HG03108 (cell line): ENCODE data around the gene GTF3A.

ENCODE experiments used
- ATAC-seq: cut with Tn5 transposase; IDR thresholded peaks from one replicate; pipeline ENCODE4 v1.9.1; 2021; ENCODE audit warnings: moderate library complexity; ENCODE audit not compliant: unreplicated experiment

GTF3A gene

DNA sequence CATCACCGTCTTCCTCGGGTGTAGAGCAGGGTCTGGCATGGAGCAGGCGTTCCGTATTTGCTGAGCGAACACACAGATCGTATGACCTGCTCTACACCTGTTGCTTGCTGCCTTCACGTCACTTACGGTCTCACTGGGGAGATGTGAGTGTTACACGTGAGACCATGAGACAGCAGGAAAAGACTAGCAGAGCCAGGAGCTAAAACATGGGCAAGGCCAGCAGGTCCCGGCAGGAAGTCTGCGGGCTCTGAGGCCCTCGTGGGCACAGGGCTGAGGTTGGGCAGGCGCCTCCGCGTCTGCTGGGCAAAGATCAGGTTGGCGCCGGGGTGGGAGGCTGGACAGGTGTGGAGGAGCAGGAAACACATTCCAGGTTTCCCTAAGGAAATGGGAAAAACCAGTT lies 19.7 kb upstream of the GTF3A start:
- no peak for ATAC-seq

DNA sequence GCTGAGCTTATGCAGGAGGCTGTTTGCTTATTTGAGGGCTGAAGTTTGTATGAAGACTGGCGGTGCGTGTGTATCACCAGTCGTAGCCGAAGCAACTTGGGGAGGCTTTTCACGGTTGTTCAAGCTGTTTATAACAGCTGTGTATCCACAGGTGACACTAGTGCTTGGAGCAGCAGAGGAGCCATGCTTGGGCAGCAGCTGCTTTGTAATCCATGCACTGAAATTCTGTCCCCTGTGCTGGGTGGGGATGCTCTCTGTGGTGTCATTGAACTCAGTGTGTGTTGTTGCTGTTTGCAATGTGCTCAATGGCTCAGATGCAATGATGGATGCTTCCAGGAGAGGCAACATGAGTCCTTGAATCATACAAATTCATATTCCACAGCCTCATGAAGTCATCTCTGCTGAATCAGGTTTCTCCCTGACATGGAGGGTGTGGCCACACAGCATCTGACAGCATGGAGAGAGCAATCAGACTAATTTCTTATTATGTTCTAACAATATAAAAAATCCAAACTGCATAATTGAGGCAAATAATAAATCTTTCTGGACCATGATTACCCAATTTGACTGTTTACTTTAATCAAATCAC lies 18.8 kb upstream of the GTF3A start:
- ATAC-seq, result no peak

DNA sequence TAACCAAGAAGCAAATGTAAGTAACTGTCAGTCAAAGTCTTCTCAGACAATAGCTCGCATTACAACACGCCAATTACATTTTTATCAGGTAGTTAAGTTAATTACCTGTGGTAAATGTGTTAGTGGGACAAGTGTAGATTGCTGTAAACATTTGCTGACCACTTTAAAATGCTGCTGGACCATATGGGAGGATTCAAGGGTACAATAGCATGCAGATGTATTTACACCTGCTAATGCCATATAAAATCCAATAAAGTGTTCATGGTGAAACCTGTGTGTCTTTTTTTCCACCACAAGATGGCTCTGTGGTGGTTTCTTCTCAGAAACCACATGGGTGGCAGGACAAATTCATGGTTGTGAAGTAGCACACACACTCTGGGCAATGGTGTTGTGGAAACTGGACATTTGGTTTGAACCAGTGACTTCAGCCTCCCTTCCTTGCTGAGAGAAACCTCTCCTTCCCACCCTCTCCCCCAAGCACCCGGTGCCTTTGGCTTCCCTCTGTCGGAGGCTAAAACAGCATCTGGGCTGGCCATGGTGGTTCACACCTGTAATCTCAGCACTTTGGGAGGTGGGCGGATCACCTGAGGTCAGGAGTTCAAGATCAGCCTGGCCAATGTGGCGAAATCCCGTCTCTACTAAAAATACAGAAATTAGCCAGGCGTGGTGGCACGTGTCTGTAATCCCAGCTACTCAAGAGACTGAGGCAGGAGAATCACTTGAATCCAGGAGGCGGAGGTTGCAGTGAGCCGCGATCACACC lies 18.1 kb upstream of the GTF3A start:
- no peak for ATAC-seq

DNA sequence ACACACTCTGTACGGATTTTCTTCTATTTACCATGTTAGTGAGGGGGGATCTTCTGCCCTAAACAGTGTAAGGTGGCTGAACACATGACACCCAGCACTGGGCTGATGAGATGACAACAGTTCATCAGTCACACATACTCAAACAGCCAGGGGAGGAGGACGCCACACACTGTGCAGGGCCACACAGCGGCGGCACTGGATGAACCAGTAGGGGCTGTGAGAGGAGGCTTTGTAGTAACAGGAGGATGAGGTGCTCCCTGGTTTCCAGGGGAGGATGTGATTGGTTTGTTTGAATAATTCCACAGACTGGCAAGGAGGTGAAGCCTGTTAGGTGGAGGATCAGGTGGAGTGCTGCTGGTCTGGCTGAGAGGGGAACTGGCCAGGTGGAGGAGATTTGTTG lies 16.3 kb upstream of the GTF3A start:
- ATAC-seq, result no peak

DNA sequence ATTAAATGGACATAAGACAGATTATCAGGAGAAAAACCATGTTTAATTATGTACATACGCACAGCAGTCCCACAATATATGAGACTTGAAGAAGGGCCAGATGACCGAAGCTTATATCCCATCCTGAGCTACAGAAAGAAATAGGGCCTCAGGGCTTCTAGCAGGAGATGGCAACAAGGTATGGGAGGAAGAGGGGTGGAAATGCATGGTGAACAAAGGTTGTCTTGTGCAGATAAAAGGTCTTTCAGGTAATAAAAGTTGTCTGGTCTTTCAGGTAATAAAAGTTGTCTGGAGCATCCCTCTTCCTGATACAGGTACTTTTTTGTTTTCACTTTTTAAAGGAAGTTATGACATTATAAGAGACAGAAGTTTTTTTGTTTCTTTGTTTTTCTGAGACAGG lies 15.4 kb upstream of the GTF3A start:
- ATAC-seq, result no peak

DNA sequence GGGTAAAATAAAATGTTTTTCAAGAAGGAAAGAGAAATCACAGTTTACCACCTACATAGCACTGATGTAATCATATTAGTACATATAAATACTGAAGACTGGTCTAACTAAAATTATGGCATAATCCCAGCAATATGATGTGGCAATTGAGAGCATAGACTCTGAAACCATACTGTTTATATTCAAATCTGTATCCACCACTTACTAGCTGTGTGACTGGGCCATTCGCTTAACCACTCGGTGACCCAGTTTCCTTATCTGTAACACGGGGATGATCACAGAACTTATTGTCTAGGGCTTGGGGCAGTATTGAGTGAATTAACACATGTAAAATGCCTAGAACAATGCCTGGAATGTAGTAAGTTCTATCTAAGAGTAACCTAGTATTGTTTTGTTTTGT lies 13.1 kb upstream of the GTF3A start:
- no peak for ATAC-seq

DNA sequence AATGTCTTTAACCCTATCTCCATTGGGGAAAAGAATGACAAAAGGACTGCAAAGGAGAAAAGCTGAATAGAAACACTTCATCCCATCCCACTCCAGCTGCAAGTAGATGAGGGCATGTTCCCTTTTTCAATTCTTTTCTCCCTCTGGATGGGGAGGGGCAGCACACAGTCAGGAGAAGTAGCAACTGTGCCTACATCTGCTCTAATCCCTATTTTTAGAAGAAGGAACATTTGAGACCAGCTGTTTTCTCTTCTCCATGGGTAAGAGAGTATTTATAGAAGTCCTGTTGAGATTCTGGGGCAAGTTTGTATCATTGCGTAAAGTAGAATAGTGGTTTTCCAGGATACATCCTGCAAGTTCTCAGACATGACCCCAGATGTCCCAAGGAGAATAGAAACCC lies 9.3 kb upstream of the GTF3A start:
- ATAC-seq, result no peak

DNA sequence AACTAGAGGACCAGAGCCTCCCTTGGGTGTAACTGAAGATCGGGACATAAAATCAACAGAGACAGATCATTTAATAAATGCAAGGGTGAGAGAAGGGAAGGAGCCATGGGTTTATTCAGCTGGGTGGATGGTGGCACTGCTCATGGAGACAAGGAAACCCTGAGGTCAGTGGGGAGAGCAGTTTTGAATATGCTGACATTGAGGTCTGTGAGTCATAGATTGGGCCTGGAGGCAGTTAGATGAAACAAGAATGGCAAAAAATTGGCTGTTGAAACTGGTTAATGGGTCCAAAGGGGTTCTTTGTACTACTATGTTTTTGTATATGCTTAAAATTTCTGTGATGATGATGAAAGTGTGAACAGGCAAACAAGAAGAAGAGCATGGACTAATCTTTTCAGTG lies 5.1 kb upstream of the GTF3A start:
- no peak for ATAC-seq

DNA sequence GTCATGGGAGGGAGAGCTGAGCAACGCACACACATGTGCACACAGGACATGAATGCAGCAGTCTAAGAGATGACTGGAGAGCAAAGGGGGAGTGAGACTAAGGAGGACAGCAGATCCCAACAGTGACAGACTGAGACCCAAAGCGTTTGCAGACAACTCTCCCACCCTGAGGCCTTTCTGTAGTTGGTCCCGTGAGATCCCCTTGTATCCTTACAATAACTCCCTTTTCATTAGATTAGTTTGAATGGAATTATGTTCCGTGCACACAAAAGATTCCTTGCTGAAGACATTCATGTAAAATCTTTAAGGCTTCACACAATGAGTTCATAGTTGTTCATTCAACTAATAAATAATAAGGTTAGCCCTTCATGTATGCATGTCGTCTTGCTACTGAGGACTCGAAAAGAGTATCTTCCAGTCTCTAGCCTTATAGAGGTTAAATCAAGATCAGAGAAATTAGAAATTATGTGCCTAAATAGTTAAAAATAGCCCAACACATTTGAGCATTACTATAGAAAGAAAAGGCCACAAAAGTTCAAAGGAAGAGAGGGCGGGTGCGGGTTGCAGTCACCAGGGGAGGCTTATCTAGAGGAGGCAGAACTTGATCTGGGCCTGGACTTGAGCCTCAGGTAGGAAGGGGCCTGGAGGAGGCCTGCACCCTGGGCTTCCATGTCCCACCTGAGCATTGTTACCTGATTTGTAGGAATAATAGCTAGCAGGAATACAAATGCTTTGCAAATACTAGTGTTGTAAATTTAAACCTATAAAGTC lies 3.1 kb upstream of the GTF3A start:
- no peak for ATAC-seq

DNA sequence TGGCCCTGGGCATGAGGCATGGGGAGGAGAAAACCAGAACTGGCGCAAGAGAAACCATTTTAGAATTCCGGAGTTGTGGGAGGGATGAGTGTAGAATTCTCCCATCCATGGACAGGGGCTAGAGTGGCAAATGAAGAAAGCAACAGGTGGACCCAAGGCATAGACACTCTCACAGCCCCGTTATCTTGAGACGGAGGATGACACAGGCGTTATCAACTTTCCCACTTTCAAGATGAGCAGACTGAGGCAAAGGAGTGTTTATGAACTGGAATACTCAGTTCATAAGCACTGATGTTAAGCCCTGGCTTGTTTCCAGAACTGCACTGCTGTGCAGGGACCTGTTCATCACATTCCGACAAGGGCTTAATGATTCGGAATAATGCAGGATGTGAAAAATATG lies 1.1 kb upstream of the GTF3A start:
- no peak for ATAC-seq

DNA sequence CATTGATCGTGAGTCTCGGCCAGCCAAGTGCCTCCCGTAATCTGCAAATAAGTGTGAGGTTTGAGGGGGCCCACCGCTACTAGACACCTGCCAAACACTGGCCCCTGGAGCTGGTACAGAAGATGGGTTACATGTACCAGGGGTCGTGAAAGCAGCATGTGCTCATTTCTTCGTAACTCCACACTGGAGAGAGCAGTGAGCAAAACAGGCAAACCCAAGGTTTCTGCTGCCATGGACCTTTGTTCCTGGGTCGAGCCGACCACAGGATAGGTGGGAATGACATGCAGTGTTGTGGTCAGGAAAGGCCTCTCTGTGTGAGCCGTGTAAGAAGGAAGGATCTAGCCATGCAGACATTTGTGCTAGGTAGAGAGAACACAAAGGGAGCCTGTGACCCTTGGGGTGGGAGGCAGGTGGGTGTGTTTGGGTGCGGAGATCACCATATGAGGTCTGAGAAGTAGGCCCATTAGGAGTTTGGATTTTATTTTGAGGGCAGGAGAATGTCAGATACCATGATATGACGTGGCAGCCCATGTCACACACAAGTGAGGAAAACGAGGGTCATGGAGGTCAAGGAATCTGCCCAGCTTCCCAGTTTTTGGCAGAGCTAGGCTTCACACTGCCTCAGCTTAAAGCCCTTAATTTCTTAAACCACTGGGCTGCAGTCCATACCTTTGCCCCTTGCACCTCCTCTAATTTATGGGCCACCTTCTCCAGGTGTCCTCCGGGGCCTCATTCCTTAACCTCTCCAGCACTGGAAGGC lies 919 bp downstream of the GTF3A start:
- peak; percentile 0 for ATAC-seq

DNA sequence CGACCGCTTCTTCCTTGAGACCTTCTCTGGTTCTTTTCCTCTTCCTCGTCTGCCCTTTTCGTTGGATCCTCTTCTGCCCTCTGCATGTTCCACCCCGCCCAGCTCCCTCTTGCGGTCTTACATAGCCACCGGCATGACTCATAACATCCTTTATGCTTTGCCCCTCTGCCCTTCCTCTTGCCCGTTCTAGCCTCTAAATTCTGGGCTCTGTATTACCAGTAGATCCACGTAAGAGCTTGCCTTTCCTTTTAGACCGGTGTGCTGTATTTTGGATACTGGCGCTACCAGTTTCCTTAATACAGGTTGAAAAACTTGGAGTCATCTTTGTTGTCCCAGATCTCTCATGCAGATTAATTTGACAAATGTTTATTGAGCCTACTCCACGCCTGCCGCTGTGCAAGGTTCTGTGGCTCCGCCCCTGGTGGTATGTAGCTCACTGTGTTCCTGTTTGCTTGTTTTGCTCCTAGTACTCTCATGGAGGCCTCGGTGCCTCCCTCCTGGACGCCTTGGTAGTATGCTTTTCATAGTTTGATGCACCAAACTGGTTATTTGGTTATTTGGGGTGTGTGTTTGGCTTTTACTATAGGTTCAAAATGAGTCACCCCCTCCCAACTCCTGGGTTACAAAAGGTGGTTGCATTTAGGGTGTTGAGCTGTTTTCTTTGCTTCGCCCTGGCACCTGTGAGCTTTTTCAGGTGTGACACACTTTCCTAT lies 1.7 kb downstream of the GTF3A start:
- ATAC-seq, result peak; percentile 64

DNA sequence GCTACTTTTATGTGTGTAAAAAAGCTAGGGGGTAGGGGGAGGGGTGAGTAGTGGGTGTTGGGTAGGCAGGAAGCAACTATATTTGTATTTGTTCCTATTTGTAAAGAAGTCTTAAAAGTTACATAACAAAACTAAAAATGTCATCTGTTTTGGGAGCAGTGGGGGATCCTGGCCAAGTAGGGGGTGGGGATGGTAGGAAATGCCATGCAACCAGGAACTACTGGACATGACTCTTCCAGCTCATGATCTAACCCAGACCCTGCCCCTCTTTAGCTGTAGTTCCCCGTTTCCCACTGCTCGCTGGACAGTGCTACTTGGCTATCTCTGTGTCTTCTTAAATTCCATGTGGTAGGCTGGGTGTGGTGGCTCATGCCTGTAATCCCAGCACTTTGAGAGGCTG lies 3.2 kb downstream of the GTF3A start:
- no peak for ATAC-seq

DNA sequence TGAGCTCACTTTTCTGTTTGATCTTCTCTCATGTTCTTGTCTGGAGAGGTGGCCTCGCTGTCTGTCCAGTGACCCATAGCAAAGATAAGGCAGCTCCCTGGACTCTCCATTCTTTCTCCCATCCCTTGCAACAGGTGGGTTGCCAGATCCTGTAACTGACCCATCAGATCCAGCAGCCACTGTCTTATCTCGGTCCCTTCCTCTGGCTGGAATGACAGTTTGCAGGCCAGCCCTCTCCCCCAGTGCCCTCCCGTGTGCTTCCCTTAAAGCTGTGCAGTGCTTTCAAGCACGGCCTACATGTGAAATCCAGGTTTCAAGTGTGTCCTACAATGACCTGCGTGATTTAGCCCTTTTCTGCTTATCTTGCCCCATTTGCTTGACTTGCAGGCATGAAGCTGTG lies 3.7 kb downstream of the GTF3A start:
- ATAC-seq, result no peak

DNA sequence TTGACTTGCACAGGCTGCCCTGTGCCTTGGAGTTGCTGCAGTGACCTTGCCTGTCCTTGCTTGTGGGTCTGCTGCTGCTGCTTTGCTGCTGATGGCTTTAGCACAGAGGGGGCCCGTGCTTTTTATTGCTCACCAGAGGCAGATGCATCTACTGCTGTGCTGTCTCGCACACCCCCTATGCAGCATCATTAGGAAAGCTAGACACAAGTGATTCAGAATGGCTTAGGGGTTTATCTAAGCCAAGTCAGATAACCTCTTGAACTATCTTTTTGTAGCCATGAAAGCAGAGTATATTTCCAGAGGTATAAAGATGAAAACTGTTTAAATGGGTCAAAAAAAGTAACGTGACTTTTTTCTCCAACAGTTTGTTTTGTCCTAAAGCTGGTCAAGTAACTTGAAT lies 7.8 kb downstream of the GTF3A start:
- no peak for ATAC-seq

DNA sequence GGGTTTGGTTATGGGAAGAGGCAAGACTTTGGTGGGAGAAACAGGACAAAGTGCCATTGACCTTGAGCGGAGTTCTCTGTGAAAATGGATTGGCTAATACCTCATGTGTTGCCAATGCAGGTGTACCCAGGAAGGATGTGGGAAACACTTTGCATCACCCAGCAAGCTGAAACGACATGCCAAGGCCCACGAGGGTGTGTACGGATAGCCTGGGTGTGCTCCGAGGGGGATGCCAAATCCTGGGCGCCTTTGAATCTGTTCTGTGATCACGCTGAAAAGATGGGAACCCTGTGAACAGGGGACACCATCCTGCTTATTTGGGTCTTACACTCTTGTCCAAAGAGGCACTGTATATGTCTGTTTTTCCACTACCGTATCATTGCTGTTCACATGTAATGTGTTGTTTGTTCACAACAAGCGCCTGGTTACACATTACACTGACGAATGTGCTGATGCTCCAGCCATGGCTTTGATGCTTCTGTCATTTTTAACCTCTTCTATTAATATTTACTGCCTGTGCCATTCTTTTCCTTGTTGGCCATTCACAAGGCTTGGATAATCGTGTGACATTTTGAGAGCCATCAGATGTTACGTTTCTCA lies 8.3 kb downstream of the GTF3A start:
- no peak for ATAC-seq

DNA sequence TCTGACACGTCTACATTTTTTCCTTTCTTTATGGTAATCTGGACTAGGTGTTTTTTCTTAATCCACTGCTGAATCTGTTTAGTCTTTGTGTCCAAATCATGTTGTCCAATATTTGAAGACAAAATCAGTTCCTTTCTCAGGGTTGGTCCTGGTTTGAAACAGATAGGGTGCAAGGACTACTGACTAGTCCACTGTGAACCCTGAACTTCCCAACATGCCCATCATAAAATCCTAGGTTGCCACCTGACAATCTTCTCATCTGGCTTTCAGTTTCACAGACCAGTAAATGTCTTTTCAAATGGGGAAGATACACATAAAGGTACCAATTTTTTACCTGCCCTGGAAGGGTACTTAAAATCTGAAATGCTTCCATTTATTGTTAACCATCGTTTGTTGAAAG lies 12.7 kb downstream of the GTF3A start:
- no peak for ATAC-seq

DNA sequence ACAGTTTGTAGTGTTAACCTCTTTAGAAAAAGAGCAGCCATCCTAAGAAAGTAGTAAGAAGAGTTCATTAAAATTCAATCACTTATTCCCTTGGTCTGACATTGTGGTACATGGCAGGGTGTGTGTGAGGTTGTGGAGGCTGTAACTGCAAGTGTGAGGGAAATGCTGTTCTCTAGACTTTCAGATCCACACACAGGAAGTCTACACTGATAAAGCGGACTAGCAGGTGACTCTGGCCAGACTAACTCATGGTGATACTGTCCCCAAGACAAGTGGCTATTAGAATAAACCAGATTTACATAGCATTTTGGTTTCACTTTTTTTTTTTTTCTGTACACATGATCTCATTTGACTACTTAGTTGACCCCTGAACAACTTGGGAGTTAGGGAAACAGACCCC lies 16.0 kb downstream of the GTF3A start:
- no peak for ATAC-seq

DNA sequence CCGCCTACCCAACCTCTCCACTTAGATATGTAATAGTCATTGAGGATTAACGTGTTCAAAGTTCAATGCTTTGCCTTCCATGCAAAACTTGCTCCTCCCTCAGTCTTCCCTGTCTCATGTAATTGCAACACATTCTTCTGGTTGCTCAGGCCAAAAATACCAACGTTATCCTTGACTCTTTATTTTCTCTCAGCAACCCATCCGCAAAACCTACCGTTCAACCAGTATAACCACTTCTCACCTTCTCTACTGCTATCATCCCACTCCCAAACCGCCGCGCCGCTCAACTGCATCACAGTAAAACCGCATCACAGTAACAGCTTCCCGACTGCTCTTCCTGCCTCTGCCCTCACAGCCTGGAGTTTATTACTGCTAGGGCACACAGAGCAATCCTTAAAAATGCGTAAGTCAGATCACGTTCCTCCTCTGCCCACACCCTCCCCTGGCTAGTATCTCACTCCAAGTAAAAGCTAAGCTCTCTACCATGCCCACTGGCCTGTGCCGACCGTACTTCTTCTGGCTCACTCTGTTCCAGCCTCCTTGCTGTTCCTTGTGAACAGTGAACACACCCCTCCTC lies 17.7 kb downstream of the GTF3A start:
- no peak for ATAC-seq

DNA sequence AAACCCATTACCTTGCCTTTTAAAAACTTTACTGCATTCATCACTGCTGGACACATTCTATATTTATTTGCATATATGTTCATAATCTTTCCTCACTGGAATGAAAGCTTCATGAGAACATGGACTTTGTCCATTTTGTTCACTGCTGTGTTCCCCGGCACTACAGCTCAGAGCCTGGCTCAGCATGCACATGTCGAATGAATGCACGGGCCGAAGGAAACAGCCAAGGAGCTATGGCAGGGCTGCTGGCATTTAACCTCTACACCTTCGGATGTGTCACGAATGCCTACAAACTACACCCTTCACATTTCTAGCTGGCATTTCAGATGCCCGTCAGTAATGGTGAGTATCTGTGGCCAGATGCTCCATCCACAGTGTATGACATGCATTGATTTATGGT lies 18.4 kb downstream of the GTF3A start:
- no peak for ATAC-seq
